ENCODE results near the gene ZNF483. TPM values are rescaled to one million over a fixed set of nuclear protein-coding genes. Genes with fewer than 3 reads are reported as not detected.

The ZNF483 gene
- total RNA-seq, 1 donor from 2014 or later = 8.9 TPM

Other genes with a start within 250 kb of the ZNF483 start
- not detected for gene OR2K2, start 195.0 kb upstream of the ZNF483 start, total RNA-seq
- gene ECPAS, start 40.8 kb upstream of the ZNF483 start, total RNA-seq = 162 TPM
- 53.2 TPM for gene PTGR1, start 74.5 kb downstream of the ZNF483 start, total RNA-seq
- gene DNAJC25, start 106.2 kb downstream of the ZNF483 start, total RNA-seq = 2.1 TPM
- 20.9 TPM for gene GNG10, start 136.4 kb downstream of the ZNF483 start, total RNA-seq